GM20000 (cell line): ENCODE results near the gene SAPCD1.

Source experiments
- DNase-seq: peaks from one replicate; pipeline ENCODE4 v3.0.0; 2012; ENCODE audit warnings: low spot score
- TF ChIP-seq, protein P1 (sequence below): IDR thresholded peaks from 2 replicates; pipeline ENCODE4 v1.5.1; 2012; ENCODE audit warnings: mild to moderate bottlenecking, control low read depth; ENCODE audit errors: extremely low read depth, missing control alignments

SAPCD1 gene

DNA sequence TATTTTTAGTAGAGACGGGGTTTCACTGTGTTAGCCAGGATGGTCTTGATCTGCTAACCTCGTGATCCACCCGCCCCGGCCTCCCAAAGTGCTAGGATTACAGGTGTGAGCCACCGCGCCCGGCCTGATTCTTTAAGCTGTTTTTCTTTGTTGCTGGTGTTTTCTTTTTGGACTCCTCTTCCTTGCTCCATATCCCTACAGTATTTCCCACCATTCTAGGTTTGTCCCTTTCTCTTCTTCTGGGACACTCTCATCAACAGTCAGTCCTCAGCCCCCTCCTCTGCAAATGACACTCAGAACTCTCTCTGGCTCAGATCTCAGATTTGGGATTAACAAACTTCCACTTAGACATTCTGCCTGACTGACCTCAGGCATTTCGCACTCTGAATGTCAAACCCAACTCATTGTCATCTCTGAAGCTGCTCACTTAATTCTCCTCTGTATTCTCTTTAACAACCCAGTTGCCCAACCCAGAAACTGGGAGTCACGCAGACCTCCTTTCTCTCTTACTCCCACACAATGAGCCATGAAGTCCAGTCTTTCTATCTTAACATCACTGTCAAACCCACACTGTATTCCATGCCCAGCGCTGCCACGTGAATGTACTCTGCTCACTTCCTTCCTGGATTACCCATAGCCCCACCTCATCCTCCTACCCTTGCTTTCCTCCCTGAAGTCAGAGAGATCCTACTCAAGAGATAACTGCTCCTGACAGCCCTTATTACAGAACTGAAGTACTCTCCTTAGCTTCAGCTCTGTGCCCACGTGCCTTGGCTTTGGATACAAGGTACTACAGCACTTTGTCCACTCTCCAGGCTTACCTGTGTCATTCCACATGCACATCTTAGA, 36.7 kb upstream of the SAPCD1 start:
- TF ChIP-seq, protein P1, sequence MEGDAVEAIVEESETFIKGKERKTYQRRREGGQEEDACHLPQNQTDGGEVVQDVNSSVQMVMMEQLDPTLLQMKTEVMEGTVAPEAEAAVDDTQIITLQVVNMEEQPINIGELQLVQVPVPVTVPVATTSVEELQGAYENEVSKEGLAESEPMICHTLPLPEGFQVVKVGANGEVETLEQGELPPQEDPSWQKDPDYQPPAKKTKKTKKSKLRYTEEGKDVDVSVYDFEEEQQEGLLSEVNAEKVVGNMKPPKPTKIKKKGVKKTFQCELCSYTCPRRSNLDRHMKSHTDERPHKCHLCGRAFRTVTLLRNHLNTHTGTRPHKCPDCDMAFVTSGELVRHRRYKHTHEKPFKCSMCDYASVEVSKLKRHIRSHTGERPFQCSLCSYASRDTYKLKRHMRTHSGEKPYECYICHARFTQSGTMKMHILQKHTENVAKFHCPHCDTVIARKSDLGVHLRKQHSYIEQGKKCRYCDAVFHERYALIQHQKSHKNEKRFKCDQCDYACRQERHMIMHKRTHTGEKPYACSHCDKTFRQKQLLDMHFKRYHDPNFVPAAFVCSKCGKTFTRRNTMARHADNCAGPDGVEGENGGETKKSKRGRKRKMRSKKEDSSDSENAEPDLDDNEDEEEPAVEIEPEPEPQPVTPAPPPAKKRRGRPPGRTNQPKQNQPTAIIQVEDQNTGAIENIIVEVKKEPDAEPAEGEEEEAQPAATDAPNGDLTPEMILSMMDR = no peak
- DNase-seq = no peak

DNA sequence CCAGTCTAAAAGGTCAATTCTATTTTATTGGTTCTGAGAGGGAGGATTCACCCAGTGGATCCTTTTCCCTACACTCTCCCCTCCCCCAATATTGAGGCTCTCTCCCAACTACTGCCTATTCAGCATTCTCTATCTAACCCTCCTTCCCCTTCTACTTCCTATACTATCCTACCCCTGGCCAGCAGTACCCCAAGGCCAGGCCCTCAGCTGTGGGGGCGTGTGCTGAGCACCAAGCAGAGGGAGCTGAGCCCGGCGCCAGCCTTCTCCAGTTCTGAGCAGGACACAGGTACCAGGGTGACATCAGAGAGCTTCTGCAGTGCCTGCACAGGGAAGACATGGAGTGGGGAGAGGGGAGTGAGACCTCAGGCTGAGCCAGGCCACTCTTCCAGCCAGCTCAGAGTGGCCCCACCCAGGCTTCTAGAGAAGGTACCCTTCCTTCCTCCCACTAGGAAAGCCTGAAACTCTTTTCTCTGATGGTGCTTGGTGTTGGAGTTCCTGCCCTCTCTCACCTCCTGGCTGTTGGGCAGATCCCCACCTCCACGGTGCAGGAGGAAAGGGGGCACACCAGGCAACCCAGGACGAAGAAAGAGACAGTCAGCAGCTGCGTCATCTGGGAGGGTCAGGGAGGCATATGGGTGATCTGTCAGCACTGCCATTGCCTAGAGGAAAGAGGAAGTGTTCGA, 35.3 kb upstream of the SAPCD1 start:
- DNase-seq = peak; percentile 90
- TF ChIP-seq, protein P1 = no peak

DNA sequence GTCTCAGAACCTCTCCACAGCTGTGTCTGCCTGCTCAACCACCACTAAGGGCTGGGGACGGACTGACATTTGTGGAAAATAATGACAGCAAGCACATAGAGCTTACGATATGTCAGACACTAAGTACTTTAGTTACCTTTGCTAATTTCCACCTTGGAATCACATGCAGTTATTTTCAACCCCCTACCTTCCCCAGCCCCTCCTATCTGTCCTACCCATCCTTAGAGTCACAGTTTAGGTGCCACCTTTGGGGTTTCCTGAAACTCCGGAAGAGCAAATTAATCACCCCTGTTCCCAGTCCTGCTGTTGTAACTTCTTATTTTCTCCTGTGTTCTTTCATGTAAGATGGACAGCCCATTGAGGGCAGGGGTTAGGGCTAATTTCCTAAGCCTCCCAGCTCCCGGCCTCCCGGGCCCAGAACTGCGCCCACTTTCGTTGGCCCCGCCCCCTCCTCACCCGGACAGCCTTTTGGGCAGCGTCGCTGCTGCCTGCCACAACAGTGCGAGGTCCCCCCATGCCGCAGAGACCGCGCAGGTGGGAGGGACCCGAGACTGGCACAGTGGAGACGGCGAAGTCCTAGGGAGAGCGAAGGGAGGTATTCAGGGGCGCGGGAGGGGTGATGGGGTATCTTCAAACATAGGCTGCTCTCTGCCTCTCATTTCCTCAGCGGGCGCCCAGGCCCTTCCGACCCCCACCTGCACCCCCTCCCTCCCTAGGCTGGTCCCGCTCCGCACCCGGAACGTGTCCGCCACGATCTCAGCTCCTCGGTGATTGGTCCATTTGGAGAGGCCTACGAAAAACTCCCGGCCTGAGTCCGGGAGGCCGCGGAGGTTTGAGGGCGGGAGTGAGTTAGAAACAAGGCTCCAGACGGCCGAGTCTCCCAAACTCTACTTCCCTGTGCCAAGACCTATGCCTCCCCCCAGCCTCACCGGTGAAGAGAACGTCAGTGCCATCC, 34.5 kb upstream of the SAPCD1 start:
- no peak for DNase-seq
- TF ChIP-seq, protein P1 = no peak

DNA sequence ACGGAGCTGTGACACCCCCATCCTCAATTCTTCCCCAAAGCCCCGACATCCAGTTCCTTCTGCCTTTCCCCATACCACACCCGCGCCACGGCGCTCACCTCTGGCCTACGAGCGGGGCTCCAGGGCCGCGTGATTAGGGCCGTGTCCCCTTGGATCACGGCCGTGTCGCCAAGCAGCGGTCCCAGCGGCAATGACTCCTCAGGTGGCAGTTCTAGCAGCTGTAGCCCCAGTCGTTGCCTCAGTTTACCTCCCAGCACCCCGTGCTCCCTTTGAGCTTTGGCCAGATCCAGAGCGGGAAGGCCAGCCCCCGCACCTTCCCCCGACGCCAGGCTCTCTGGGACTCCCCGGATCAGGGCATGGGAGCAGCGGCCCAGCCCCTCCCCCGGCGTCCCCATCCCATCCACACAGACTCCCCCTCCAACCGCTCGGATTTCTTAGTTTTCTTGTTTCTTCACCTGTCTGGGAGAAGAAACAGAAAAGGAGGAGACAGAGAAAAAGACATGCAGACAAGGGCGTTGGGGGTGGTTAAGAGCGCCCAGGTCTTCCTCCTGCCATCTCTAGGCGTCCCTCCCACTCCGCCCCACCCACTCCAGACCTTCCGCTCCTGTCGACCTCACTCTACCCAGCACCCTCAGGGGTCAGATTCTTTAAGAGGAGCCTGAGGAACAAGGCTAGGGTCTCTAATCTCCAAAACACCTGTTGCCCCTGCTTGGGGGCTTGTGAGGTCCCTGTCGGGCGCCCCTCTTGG, 33.5 kb upstream of the SAPCD1 start, which contains the start of gene DDAH2:
DDAH2 (minus strand) TSS at position 533 of the 748 bp plus-strand sequence; CDS start at position 395, 138 bp downstream.
- no peak for DNase-seq
- TF ChIP-seq, protein P1 = peak; percentile 91

DNA sequence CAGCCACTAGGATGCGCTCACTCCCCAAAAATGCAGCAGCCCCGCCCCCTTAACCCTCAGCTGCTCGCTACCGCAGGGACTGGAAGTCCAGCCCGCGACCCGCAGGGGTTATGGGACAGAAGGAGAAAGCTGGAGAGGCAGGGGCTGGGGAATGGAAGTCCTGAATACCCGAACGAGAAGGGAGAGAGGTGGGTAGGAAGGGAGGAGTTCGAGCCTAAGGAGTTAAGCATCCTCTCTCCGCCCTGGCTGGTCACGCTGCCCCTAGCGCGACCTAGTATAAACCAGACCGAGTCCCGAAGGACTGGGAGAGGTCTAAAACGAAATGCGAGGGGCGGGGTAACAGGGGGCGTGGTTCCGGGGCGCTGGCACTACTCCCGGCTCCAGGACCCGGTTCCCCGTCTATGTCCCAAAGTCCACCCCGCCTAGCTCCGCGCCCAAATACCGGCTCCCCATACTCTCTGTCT, 32.9 kb upstream of the SAPCD1 start:
- peak; percentile 83 for DNase-seq
- TF ChIP-seq, protein P1 = no peak

DNA sequence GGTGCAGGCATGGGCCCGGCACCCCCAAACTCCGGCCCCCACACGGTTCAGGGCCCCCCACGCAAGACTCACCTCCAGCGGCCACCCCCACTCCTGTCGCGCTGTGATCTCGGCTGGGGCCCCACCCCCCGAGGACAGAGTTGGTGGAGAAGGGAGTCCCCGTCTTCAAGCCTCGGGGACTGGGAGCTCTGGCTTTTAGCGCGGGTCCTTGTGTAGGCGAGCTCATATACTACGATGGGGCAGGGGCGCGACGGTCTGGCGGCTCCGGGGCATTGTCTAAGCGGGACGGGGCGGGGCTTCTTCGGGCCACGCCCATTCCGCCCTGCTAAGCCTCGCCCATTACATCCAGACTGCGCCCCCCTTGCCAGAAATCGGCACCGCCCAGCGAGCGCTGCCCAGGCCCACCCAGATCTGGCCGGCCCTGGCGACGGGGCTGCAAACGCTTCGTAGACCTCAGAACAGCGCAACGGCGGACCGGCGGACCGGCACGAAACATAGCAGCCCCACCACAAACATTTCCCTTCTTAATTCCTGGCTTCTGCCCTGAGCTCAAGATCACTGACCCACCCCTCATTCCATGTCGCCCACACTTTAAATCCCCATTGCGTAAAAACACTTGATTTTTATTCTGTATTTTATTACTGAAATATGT, 32.4 kb upstream of the SAPCD1 start:
- peak; percentile 80 for DNase-seq
- TF ChIP-seq, protein P1 = no peak
